ENCODE measurements around the gene MYO1E.

- TF ChIP-seq, protein P1, sequence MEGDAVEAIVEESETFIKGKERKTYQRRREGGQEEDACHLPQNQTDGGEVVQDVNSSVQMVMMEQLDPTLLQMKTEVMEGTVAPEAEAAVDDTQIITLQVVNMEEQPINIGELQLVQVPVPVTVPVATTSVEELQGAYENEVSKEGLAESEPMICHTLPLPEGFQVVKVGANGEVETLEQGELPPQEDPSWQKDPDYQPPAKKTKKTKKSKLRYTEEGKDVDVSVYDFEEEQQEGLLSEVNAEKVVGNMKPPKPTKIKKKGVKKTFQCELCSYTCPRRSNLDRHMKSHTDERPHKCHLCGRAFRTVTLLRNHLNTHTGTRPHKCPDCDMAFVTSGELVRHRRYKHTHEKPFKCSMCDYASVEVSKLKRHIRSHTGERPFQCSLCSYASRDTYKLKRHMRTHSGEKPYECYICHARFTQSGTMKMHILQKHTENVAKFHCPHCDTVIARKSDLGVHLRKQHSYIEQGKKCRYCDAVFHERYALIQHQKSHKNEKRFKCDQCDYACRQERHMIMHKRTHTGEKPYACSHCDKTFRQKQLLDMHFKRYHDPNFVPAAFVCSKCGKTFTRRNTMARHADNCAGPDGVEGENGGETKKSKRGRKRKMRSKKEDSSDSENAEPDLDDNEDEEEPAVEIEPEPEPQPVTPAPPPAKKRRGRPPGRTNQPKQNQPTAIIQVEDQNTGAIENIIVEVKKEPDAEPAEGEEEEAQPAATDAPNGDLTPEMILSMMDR (IDR thresholded peaks at IDR 0.05; ENCODE audit: control extremely low read depth in 1 of 3, insufficient read depth in 1 of 3, low read depth in 1 of 3, low read length in 3 of 3), result no peak
- no peak for TF ChIP-seq HDAC2 (IDR thresholded peaks at IDR 0.05; ENCODE audit: borderline replicate concordance in 1 of 2, low read depth in 2 of 2, low read length in 2 of 2)
- no peak for TF ChIP-seq POLR2A (IDR thresholded peaks at IDR 0.05; ENCODE audit: control extremely low read depth in 1 of 2, low read depth in 2 of 2, low read length in 2 of 2)
- no peak for TF ChIP-seq RBBP5 (IDR thresholded peaks at IDR 0.05; ENCODE audit: borderline replicate concordance, low read depth, low read length)
- no peak for TF ChIP-seq KDM5A (IDR thresholded peaks at IDR 0.05; ENCODE audit: low read length)
- no peak for TF ChIP-seq EZH2 (IDR thresholded peaks at IDR 0.05; ENCODE audit: low read depth, low read length, severe bottlenecking)
Measured at GRCh38 chr15:59232476-59232875, 140.2 kb downstream of the MYO1E start.
